ENCODE results near the gene DAPK3. TPM values are rescaled to one million over a fixed set of nuclear protein-coding genes. Genes with fewer than 3 reads are reported as not detected.

The DAPK3 gene
- total and polyA plus RNA-seq, 12 donors, result 72.5 to 222 (median 112) TPM

DNA sequence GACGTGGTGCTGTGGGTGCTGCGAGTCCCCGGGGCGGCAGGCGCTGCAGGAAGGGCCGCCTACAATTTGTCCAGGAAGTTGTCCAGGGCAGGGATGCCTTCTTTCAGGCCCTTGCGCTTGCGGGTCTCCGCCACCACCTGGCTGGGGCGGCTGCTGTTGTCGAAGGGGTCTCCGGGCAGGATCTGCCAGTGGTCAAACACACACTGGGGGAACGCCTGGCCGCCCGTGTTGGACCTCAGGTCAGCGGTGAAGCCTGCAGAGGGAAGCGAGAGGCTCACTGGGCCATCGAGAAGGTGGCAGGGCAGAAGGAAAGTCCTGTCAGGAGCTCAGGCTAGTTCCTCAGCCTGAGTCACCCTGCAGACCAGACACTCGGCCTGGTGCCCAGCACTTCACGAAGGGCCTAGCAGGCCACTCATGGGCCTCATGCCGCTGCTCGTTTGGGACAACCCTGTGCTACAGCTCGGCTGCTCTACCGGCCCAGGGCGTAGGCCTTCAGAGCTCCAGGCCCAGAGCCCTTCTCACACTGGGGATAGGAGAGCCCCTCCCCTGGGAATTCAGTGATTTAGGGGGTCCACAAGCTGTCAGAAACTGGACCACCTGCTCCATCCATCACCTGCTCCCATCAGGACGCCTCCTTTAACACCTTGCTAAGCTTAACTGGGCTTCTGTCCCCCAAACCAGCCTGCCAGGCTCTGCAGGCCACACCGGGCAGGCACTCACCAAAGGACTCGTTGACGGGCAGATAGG lies 5.8 kb upstream of the DAPK3 start:
- no peaks in the 10 kb centered on the region for H3K27me3 ChIP-seq
- no peak overlapping the region for H3K4me3 ChIP-seq
- peaks cover 0 to 17% (median 1%) of the 10 kb centered on the region in 9 donors for H3K4me1 ChIP-seq
- intact Hi-C loops (cut with DNase I), result loop anchor here in 1 of 10 donors (10.0 kb wide), 1 partner anchor 212 kb away; the partner anchor contains the start of genes APBA3 and MRPL54
- TF ChIP-seq CTCF (IDR thresholded peaks at IDR 0.05), result no peak
- peak overlapping the region in 2 of 10 donors; percentile 20 to 33 for H3K27ac ChIP-seq
- H3K9me3 ChIP-seq, result no peaks in the 10 kb centered on the region
- DNase-seq (peak in 1 of 2 donors; percentile 5), ATAC-seq (peak in 4 of 8 donors; percentile 5 to 66 (median 10))
- WGBS, 2 donors, result 84 to 87% methylated on average over 29 of the region's 29 CpGs
- peaks cover 31 to 74% (median 66%) of the 10 kb centered on the region in 9 donors for H3K36me3 ChIP-seq

DNA sequence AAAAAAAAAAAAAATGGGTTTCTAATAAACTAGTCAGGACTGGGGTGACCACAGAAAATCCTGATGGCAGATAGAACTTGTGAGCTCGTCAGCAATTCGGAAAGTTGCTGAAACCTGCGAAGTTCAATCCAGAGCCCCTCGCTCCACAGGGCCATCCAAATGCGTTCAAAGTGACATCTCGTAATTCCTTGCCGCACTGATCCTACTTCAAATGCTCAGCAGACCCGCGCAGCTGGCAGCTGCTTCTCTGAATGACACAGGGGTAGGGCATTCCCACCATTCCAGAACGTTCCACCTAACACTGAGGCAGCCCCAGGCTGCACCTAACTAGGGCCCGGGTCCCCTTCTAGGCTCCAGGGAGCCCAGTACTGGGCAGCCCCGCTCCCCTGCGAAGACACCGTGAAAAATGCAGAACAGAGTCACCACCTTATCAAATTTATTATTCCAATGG lies 4.8 kb upstream of the DAPK3 start:
- no peak for TF ChIP-seq CTCF (IDR thresholded peaks at IDR 0.05)
- ATAC-seq (no peak), DNase-seq (no peak)
- WGBS, 2 donors, result 80 to 81% methylated on average over 14 of the region's 14 CpGs
- H3K4me3 ChIP-seq, result no peak overlapping the region
- H3K27me3 ChIP-seq, result no peaks in the 10 kb centered on the region
- H3K9me3 ChIP-seq, result no peaks in the 10 kb centered on the region
- H3K36me3 ChIP-seq, result peaks cover 23 to 64% (median 56%) of the 10 kb centered on the region in 9 donors
- H3K27ac ChIP-seq, result no peak overlapping the region
- intact Hi-C loops (cut with DNase I), result loop anchor here in 1 of 10 donors (10.0 kb wide), 1 partner anchor 211 kb away; the partner anchor contains the start of genes APBA3 and MRPL54
- H3K4me1 ChIP-seq, result peaks cover 0 to 17% (median 6%) of the 10 kb centered on the region in 9 donors

DNA sequence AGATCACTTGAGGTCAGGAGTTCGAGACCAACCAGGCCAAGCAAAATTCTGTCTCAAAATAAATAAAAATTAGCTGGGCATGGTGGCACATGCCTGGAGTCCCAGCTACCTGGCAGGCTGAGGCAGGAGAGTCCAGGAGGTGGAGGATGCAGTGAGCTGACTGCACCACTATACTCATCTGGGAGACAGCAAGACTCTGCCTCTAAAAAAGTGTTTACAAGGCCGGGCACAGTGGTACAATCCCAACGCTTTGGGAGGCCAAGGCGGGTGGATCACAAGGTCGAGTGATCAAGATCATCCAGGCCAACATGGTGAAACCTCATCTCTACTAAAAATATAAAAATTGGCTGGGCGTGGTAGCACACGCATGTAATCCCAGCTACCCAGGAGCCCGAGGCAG lies 4.2 kb upstream of the DAPK3 start:
- Histone ChIP-seq H3K27ac (no peak overlapping the region), H3K4me1 (peaks cover 0 to 15% (median 6%) of the 10 kb centered on the region in 9 donors), H3K36me3 (peaks cover 18 to 59% (median 50%) of the 10 kb centered on the region in 9 donors), H3K4me3 (no peak overlapping the region), H3K27me3 (no peaks in the 10 kb centered on the region), H3K9me3 (no peaks in the 10 kb centered on the region)
- TF ChIP-seq CTCF (IDR thresholded peaks at IDR 0.05), result no peak
- DNase-seq (no peak), ATAC-seq (no peak)
- intact Hi-C loops (cut with DNase I), result loop anchor here in 1 of 10 donors (10.0 kb wide), 1 partner anchor 210 kb away; the partner anchor contains the start of genes APBA3 and MRPL54
- WGBS, 2 donors, result 83 to 85% methylated on average over 8 of the region's 8 CpGs

GRCh38 chr19:3970313-3970807 lies 539 bp downstream of the DAPK3 start:
- intact Hi-C loops (cut with DNase I), result loop anchor here in 5 of 10 donors (2.0 to 10.0 kb wide), 3 partner anchors 14 to 208 kb away; partner anchors contain the start of genes EEF2 (in 3 of the 5), APBA3 (in 2 of the 5) and MRPL54 (in 2 of the 5)
- Histone ChIP-seq H3K36me3 (peaks cover 0 to 49% (median 28%) of the 10 kb centered on the region in 9 donors), H3K4me1 (peaks cover 28 to 55% (median 48%) of the 10 kb centered on the region in 9 donors), H3K27me3 (no peaks in the 10 kb centered on the region), H3K27ac (peak overlapping the region; percentile 93 to 100 (median 98)), H3K9me3 (no peaks in the 10 kb centered on the region), H3K4me3 (peak overlapping the region; percentile 77 to 99 (median 96))
- no peak for TF ChIP-seq CTCF (IDR thresholded peaks at IDR 0.05)
- DNase-seq (no peak), ATAC-seq (peak in 1 of 8 donors; percentile 1)
- 0 to 1% methylated on average over 21 to 22 of the region's 22 CpGs for WGBS, 2 donors

All from heart right ventricle (tissue), 16 donors.